Mesenteric fat pad (tissue), 1 donor: ENCODE measurements around the gene CD27. TPM values are rescaled to one million over a fixed set of nuclear protein-coding genes. Genes with fewer than 3 reads are reported as not detected.
A peak's percentile ranks its signal among the peaks of the same experiment; 100 is the strongest.
"Not testable (repeated sequence)": the region's sequence is repeated elsewhere in the genome, so short reads cannot be mapped to it uniquely, and the experiment has no call there.

Experiments used
- DNase-seq: peaks from one replicate; pipeline ENCODE4 v3.0.0-alpha.2; 2020; ENCODE audit warnings: low spot score
- total RNA-seq: library from RNA; stranded (reverse); fragmentation: NEBNext Ultra II Directional; extraction: Animal tissue kit (Norgen Biotek cat#: 25700); gene quantifications from one replicate; pipeline ENCODE4 v1.2.1, GENCODE V29; 2021
- donor health status: DM: yes; HTN: yes; CAD: no.

CD27 gene
- total RNA-seq, 1 donor from 2014 or later = not detected

DNA sequence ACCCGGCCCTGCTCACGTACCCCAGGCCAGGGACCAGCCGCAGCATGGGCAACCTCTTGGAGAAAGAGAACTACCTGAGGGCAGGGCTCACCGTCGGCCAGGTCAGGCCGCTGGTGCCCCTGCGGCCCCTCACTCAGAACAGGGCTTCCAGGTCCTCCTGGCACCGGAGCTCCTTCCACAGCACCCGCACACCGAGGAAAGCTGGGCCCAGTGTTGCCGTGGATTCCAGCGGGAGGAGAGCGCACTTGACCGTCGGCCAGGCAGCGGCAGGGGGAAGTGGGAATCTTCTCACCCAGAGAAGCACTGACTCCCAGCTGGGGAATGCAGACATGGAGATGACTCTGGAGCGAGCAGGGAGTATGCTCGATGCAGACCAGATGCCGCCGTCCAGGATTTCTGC is 33.7 kb downstream of the CD27 start:
- DNase-seq = peak; percentile 81

DNA sequence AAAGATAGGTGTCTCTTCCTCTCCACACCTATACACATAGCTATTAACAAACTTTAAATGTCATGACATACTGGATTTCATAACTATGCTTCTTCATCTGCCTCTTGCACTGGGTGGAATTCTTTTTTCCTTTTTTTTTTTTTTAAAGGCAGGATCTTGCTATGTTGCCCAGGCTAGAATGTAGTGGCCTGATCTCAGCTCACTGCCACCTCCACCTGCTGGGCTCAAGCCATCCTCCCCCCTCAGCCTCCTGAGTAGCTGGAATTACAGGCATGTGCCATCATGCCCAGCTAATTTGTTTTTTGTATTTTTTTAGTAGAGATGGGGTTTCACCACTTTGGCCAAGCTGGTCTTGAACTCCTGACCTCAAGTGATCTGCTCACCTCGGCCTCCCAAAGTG is 43.5 kb downstream of the CD27 start:
- no peak for DNase-seq

DNA sequence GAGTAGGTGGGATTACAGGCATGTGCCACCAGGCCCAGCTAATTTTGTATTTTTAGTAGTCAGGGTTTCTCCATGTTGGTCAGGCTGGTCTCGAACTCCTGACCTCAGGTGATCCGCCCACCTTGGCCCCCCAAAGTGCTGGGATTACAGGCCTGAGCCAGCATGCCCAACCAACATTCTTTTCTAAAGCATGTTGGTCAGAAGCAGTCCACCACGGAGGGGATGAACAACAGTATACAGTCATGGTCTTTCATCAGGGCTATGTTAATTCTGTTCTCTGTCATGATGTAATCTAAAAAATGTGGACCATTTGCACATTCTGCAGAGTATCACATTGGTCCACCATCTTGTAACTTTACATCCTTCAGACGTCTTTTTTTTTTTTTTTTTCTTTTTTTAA is 44.7 kb downstream of the CD27 start:
- no peak for DNase-seq

- not testable (repeated sequence) for DNase-seq
These were observed 45.9 kb downstream of the CD27 start for GRCh38 chr12:6490673-6491072.

GRCh38 chr12:6492838-6493496 is 48.2 kb downstream of the CD27 start, which contains the start of gene MRPL51:
MRPL51 (minus strand) TSS chr12:6493262; CDS start chr12:6493136, 126 bp downstream.
- peak; percentile 99 for DNase-seq

DNA sequence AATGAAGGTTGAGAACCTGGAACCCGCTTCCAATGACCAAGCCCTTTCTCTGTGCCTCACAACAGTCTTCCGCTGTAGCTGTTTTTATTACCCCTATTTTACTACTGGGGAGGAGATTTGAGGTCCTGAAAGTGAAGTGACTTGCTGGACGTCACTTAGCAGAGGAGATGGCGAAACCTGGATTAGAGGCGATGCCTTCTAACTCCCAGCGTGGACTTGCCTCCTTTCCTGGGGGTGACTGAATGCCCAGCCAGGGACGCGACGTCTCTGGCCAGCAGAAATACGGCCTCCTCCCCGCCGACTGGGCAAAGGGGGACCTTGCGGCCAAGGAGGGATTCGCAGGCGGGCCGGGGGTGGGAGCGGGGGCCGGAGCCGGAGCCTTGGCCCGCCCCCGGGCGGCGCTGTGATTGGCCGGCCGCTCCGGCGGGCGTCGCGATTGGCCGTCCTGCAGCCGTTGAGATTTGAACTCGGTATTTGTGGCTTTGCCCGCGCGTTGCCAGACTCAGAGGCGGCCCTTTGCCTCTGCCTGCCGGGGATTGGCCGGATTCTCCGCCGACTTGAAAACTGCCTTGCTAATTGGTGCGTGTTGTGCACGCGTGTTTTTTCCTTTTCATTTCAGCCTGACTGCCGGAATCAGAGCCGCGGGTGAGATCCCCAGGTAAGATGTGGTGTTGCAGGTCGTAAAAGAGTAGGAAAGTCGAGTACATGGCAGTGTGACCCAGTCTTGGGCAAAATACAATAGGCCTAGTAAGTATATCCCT is 48.9 kb downstream of the CD27 start, which contains the start of gene NCAPD2:
TSS of gene NCAPD2 (plus strand) at position 606 of the 761 bp plus-strand sequence. CDS start 997 bp downstream, outside the sequence.
- DNase-seq = peak; percentile 96

- no peak for DNase-seq
These were observed 49.5 kb downstream of the CD27 start for GRCh38 chr12:6494258-6494743.

GRCh38 chr12:6494968-6495367 is 50.2 kb downstream of the CD27 start:
- DNase-seq = no peak

GRCh38 chr12:6497291-6497690 is 52.5 kb downstream of the CD27 start:
- not testable (repeated sequence) for DNase-seq

- DNase-seq = no peak
These were observed 55.7 kb downstream of the CD27 start for GRCh38 chr12:6500466-6500865.

Other genes with a start within 250 kb of the CD27 start
- gene CD9, start 244.6 kb upstream of the CD27 start, total RNA-seq = 57.7 TPM
- gene PLEKHG6, start 134.3 kb upstream of the CD27 start, total RNA-seq = 52.2 TPM
- gene TNFRSF1A, start 102.9 kb upstream of the CD27 start, total RNA-seq = 264 TPM
- 3.3 TPM for gene SCNN1A, start 69.4 kb upstream of the CD27 start, total RNA-seq
- gene LTBR, start 60.8 kb upstream of the CD27 start, total RNA-seq = 161 TPM
- 13.0 TPM for gene TAPBPL, start 7.1 kb downstream of the CD27 start, total RNA-seq
- 5.8 TPM for gene VAMP1, start 25.7 kb downstream of the CD27 start, total RNA-seq
- 116 TPM for gene MRPL51, start 48.3 kb downstream of the CD27 start, total RNA-seq
- gene NCAPD2, start 49.1 kb downstream of the CD27 start, total RNA-seq = 12.8 TPM
- 1,402 TPM for gene GAPDH, start 89.6 kb downstream of the CD27 start, total RNA-seq
- gene IFFO1, start 111.1 kb downstream of the CD27 start, total RNA-seq = 22.5 TPM
- gene NOP2, start 123.3 kb downstream of the CD27 start, total RNA-seq = 56.0 TPM
- 218 TPM for gene CHD4, start 162.4 kb downstream of the CD27 start, total RNA-seq
- gene LPAR5, start 191.0 kb downstream of the CD27 start, total RNA-seq = 2.5 TPM
- gene ACRBP, start 202.5 kb downstream of the CD27 start, total RNA-seq = 2.5 TPM
- 16.7 TPM for gene ING4, start 218.2 kb downstream of the CD27 start, total RNA-seq
- 39.3 TPM for gene ZNF384, start 244.4 kb downstream of the CD27 start, total RNA-seq